ENCODE results near the gene EFCAB6. TPM values are rescaled to one million over a fixed set of nuclear protein-coding genes. Genes with fewer than 3 reads are reported as not detected.

The EFCAB6 gene
- total RNA-seq, 1 experiment from 2014 or later, result 0.40 TPM

GRCh38 chr22:43855431-43855830 is 43.3 kb upstream of the EFCAB6 start:
- H3K4me3 Mint-ChIP-seq (ENCODE audit: unreplicated experiment), result no peak overlapping the region
- H3K9me3 Mint-ChIP-seq (ENCODE audit: unreplicated experiment), result peaks cover 14% of the 10 kb centered on the region
- ChIA-PET CTCF (interaction anchor here (0.8 kb wide), 1 partner anchor 9 kb away, joined by 4 read pairs; no protein-coding TSS in a partner anchor), POLR2A (no interaction called here)
- intact Hi-C loops (cut with micrococcal nuclease), result no loop called here
- no peaks in the 10 kb centered on the region for H3K4me1 Mint-ChIP-seq (ENCODE audit: insufficient read depth, unreplicated experiment)
- no peak overlapping the region for H3K27ac Mint-ChIP-seq (ENCODE audit: low read depth, unreplicated experiment)
- no peaks in the 10 kb centered on the region for H3K36me3 Mint-ChIP-seq (ENCODE audit: insufficient read depth, unreplicated experiment)
- no peak for DNase-seq (ENCODE audit: unreplicated experiment)
- H3K27me3 Mint-ChIP-seq (ENCODE audit: insufficient read depth, unreplicated experiment), result peaks cover 66% of the 10 kb centered on the region
- no TSS peak for BruUV-seq (replicated peaks)
- no peak for TF ChIP-seq CTCF (IDR thresholded peaks at IDR 0.05; ENCODE audit: unreplicated experiment)

- H3K27me3 Mint-ChIP-seq (ENCODE audit: insufficient read depth, unreplicated experiment), result peaks cover 67% of the 10 kb centered on the region
- POLR2A ChIA-PET, result no interaction called here
- no peaks in the 10 kb centered on the region for H3K36me3 Mint-ChIP-seq (ENCODE audit: insufficient read depth, unreplicated experiment)
- no peak for DNase-seq (ENCODE audit: unreplicated experiment)
- no peak for TF ChIP-seq CTCF (IDR thresholded peaks at IDR 0.05; ENCODE audit: unreplicated experiment)
- H3K4me3 Mint-ChIP-seq (ENCODE audit: unreplicated experiment), result no peak overlapping the region
- H3K9me3 Mint-ChIP-seq (ENCODE audit: unreplicated experiment), result peaks cover 14% of the 10 kb centered on the region
- no peak overlapping the region for H3K27ac Mint-ChIP-seq (ENCODE audit: low read depth, unreplicated experiment)
- H3K4me1 Mint-ChIP-seq (ENCODE audit: insufficient read depth, unreplicated experiment), result no peaks in the 10 kb centered on the region
- CTCF ChIA-PET, result no interaction called here
- BruUV-seq (replicated peaks), result no TSS peak
- intact Hi-C loops (cut with micrococcal nuclease), result no loop called here
Observed at GRCh38 chr22:43854786-43855271, 42.7 kb upstream of the EFCAB6 start.

GRCh38 chr22:43854121-43854785 is 42.1 kb upstream of the EFCAB6 start:
- Mint-ChIP-seq H3K36me3 (ENCODE audit: insufficient read depth, unreplicated experiment) (no peaks in the 10 kb centered on the region), H3K9me3 (ENCODE audit: unreplicated experiment) (peaks cover 14% of the 10 kb centered on the region), H3K4me1 (ENCODE audit: insufficient read depth, unreplicated experiment) (no peaks in the 10 kb centered on the region), H3K4me3 (ENCODE audit: unreplicated experiment) (no peak overlapping the region), H3K27ac (ENCODE audit: low read depth, unreplicated experiment) (no peak overlapping the region), H3K27me3 (ENCODE audit: insufficient read depth, unreplicated experiment) (peaks cover 71% of the 10 kb centered on the region)
- no peak for TF ChIP-seq CTCF (IDR thresholded peaks at IDR 0.05; ENCODE audit: unreplicated experiment)
- intact Hi-C loops (cut with micrococcal nuclease), result no loop called here
- CTCF ChIA-PET, result interaction anchor here (0.8 to 1.5 kb wide), 3 partner anchors 21 to 432 kb away, joined by 3 to 5 read pairs (median 3); no protein-coding TSS in a partner anchor
- POLR2A ChIA-PET, result interaction anchor here (1.1 kb wide), 1 partner anchor 15 kb away, joined by 3 read pairs; no protein-coding TSS in a partner anchor
- no TSS peak for BruUV-seq (replicated peaks)
- no peak for DNase-seq (ENCODE audit: unreplicated experiment)

GRCh38 chr22:43853328-43853931 is 41.3 kb upstream of the EFCAB6 start:
- intact Hi-C loops (cut with micrococcal nuclease), result no loop called here
- Mint-ChIP-seq H3K4me1 (ENCODE audit: insufficient read depth, unreplicated experiment) (no peaks in the 10 kb centered on the region), H3K4me3 (ENCODE audit: unreplicated experiment) (no peak overlapping the region), H3K9me3 (ENCODE audit: unreplicated experiment) (peaks cover 14% of the 10 kb centered on the region), H3K27ac (ENCODE audit: low read depth, unreplicated experiment) (no peak overlapping the region), H3K36me3 (ENCODE audit: insufficient read depth, unreplicated experiment) (no peaks in the 10 kb centered on the region), H3K27me3 (ENCODE audit: insufficient read depth, unreplicated experiment) (peaks cover 65% of the 10 kb centered on the region)
- no peak for TF ChIP-seq CTCF (IDR thresholded peaks at IDR 0.05; ENCODE audit: unreplicated experiment)
- BruUV-seq (replicated peaks), result no TSS peak
- peak; percentile 4 for DNase-seq (ENCODE audit: unreplicated experiment)
- ChIA-PET CTCF (interaction anchor here (0.8 to 1.5 kb wide), 4 partner anchors 21 to 580 kb away, joined by 3 to 5 read pairs (median 3); no protein-coding TSS in a partner anchor), POLR2A (interaction anchor here (1.1 kb wide), 1 partner anchor 16 kb away, joined by 3 read pairs; no protein-coding TSS in a partner anchor)

All from MCF 10A (cell line).